NT2/D1 (cell line): ENCODE data around the gene FLNC.

Source experiments
- SUZ12 ChIP-seq: IDR thresholded peaks from 2 replicates; pipeline ENCODE4 v1.6.1; 2011; ENCODE audit not compliant: insufficient read length, insufficient read depth; ENCODE audit errors: extremely low read depth
- YY1 ChIP-seq: IDR thresholded peaks from 2 replicates; pipeline ENCODE4 v1.6.1; 2011; ENCODE audit not compliant: insufficient read length, insufficient read depth
- ZNF274 ChIP-seq: IDR thresholded peaks from 2 replicates; pipeline ENCODE4 v1.6.1; 2011; ENCODE audit warnings: mild to moderate bottlenecking, low read depth, low read length

DNA sequence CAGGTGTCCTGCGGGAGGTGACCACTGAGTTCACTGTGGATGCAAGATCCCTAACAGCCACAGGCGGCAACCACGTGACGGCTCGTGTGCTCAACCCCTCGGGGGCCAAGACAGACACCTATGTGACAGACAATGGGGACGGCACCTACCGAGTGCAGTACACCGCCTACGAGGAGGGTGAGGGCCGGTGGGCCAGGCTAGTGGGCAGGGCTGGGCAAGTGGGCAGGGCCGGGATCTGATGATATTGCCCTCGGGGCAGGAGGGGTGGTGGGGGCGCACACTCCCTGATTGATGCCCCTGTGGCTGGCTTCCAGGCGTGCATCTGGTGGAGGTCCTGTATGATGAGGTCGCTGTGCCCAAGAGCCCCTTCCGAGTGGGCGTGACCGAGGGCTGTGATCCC, 15.8 kb downstream of the FLNC start:
- TF ChIP-seq YY1 (no peak), ZNF274 (no peak), SUZ12 (no peak)
